Subcutaneous adipose tissue (tissue), 4 donors: ENCODE measurements around the gene BNIPL. TPM values are rescaled to one million over a fixed set of nuclear protein-coding genes. Genes with fewer than 3 reads are reported as not detected.

Experiments used
- total RNA-seq, 4 donors: library from RNA; depleted of rRNA; stranded (reverse); fragments of >200 nt; gene quantifications; one replicate each; pipeline ENCODE4 v1.1.0, GENCODE V29; 2016
- TF ChIP-seq, protein P1 (sequence below): fragments of 450-650 bp; IDR thresholded peaks from one replicate; pipeline ENCODE4 v1.5.1; 2016; ENCODE audit warnings: low read depth, mild to moderate bottlenecking, control low read depth, antibody characterized with exemption, moderate library complexity

The BNIPL gene
- total RNA-seq, 4 donors from 2014 or later = 0.16 to 0.88 (median 0.34) TPM; not detected in 1

GRCh38 chr1:151003180-151003579 lies 33.2 kb upstream of the BNIPL start:
- TF ChIP-seq, protein P1, sequence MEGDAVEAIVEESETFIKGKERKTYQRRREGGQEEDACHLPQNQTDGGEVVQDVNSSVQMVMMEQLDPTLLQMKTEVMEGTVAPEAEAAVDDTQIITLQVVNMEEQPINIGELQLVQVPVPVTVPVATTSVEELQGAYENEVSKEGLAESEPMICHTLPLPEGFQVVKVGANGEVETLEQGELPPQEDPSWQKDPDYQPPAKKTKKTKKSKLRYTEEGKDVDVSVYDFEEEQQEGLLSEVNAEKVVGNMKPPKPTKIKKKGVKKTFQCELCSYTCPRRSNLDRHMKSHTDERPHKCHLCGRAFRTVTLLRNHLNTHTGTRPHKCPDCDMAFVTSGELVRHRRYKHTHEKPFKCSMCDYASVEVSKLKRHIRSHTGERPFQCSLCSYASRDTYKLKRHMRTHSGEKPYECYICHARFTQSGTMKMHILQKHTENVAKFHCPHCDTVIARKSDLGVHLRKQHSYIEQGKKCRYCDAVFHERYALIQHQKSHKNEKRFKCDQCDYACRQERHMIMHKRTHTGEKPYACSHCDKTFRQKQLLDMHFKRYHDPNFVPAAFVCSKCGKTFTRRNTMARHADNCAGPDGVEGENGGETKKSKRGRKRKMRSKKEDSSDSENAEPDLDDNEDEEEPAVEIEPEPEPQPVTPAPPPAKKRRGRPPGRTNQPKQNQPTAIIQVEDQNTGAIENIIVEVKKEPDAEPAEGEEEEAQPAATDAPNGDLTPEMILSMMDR = no peak

GRCh38 chr1:151005729-151006319 lies 30.6 kb upstream of the BNIPL start:
- TF ChIP-seq, protein P1 = no peak

GRCh38 chr1:151006327-151007052 lies 29.9 kb upstream of the BNIPL start, which contains the start of gene MINDY1:
Gene MINDY1, minus strand, starts transcription at chr1:151006902. Its CDS starts 4,285 bp downstream, at chr1:151002617.
- TF ChIP-seq, protein P1 = no peak

DNA sequence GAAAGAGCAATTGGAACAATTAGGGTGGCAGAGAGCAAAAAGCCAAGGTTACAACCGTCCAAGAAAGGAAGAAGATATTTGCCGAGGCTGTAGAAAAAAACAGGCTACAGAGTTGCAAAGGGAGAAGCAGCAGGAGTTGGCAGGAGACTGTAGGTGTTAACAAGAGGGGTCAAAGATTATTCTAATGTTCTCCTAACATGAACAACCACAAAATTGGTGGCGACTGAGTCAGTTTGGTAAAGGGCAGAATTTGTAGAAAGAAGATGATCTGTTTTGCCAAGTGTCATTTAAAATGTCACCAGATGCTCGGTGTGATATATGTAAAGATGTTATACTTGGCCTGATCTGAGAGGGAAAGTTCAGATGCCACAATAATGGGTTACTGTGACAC lies 28.5 kb upstream of the BNIPL start:
- TF ChIP-seq, protein P1 = no peak

- TF ChIP-seq, protein P1 = no peak
These were observed 27.9 kb upstream of the BNIPL start, which contains the start of gene PRUNE1 for GRCh38 chr1:151008244-151009205. Gene PRUNE1, plus strand, starts transcription at chr1:151008449. Its CDS starts 184 bp downstream, at chr1:151008633.

- TF ChIP-seq, protein P1 = no peak
These were observed 27.2 kb upstream of the BNIPL start for GRCh38 chr1:151009206-151009587.
